H9 (cell line): Measurements from ENCODE around the gene PHLDA2. TPM values are rescaled to one million over a fixed set of nuclear protein-coding genes. Genes with fewer than 3 reads are reported as not detected.

ENCODE experiments used
- DNase-seq: peaks from one replicate; pipeline ENCODE4 v3.0.0-alpha.2; 2017
- H2AFZ ChIP-seq: one replicate; pipeline ENCODE4 v1.6.1; 2013; ENCODE audit warnings: mild to moderate bottlenecking, low read length, control low read depth, moderate library complexity
- H2AK5ac ChIP-seq: 2 replicates; pipeline ENCODE4 v1.6.1; 2013; ENCODE audit warnings: low read length, control low read depth, mixed read lengths; ENCODE audit not compliant: insufficient read length
- H2BK120ac ChIP-seq: one replicate; pipeline ENCODE4 v1.6.1; 2013; ENCODE audit warnings: low read depth, mild to moderate bottlenecking, low read length, control low read depth, inconsistent platforms; ENCODE audit not compliant: poor library complexity, severe bottlenecking
- H2BK12ac ChIP-seq: 2 replicates; pipeline ENCODE4 v1.6.1; 2013; ENCODE audit warnings: low read length, control low read depth, mixed read lengths, low read depth; ENCODE audit not compliant: insufficient read length
- H2BK15ac ChIP-seq: 2 replicates; pipeline ENCODE4 v1.6.1; 2013; ENCODE audit warnings: low read depth, low read length, control low read depth
- H2BK20ac ChIP-seq: one replicate; pipeline ENCODE4 v1.6.1; 2013; ENCODE audit warnings: low read depth, mild to moderate bottlenecking, low read length, control low read depth, inconsistent platforms; ENCODE audit not compliant: poor library complexity, severe bottlenecking
- H2BK5ac ChIP-seq: 2 replicates; pipeline ENCODE4 v1.6.1; 2013; ENCODE audit warnings: low read length, control low read depth, mixed read lengths; ENCODE audit not compliant: insufficient read length
- H3K14ac ChIP-seq: 2 replicates; pipeline ENCODE4 v1.6.1; 2013; ENCODE audit warnings: low read length, control low read depth; ENCODE audit not compliant: insufficient read depth
- H3K18ac ChIP-seq: 2 replicates; pipeline ENCODE4 v1.6.1; 2013; ENCODE audit warnings: low read depth, mild to moderate bottlenecking, mixed read lengths, low read length, control low read depth; ENCODE audit not compliant: insufficient read length
- H3K23ac ChIP-seq: 2 replicates; pipeline ENCODE4 v1.6.1; 2013; ENCODE audit warnings: low read length, control low read depth, mixed read lengths, low read depth; ENCODE audit not compliant: insufficient read length
- H3K23me2 ChIP-seq: 2 replicates; pipeline ENCODE4 v1.6.1; 2013; ENCODE audit warnings: low read depth, mild to moderate bottlenecking, mixed read lengths, low read length, control low read depth; ENCODE audit not compliant: insufficient read length, poor library complexity, severe bottlenecking
- H3K27ac ChIP-seq: 2 replicates; pipeline ENCODE4 v1.5.1; 2013; ENCODE audit warnings: low read length, control low read depth, mixed read lengths, low read depth; ENCODE audit not compliant: insufficient read length
- H3K27me3 ChIP-seq: 2 replicates; pipeline ENCODE4 v1.6.1; 2013; ENCODE audit warnings: low read length, control low read depth, inconsistent platforms; ENCODE audit not compliant: insufficient read depth
- H3K4ac ChIP-seq: 2 replicates; pipeline ENCODE4 v1.6.1; 2013; ENCODE audit warnings: low read depth, mild to moderate bottlenecking, control low read depth, inconsistent platforms, low read length, moderate library complexity
- H3K4me1 ChIP-seq: 2 replicates; pipeline ENCODE4 v1.6.1; 2013; ENCODE audit warnings: low read length, control low read depth, inconsistent platforms; ENCODE audit not compliant: insufficient read depth
- H3K4me2 ChIP-seq: 2 replicates; pipeline ENCODE4 v1.6.1; 2013; ENCODE audit warnings: low read length, control low read depth, mixed read lengths; ENCODE audit not compliant: insufficient read length, insufficient read depth
- H3K56ac ChIP-seq: 2 replicates; pipeline ENCODE4 v1.6.1; 2013; ENCODE audit warnings: low read depth, mild to moderate bottlenecking, mixed read lengths, low read length, control low read depth; ENCODE audit not compliant: insufficient read length
- H3K79me1 ChIP-seq: 2 replicates; pipeline ENCODE4 v1.6.1; 2013; ENCODE audit warnings: low read depth, mild to moderate bottlenecking, moderate library complexity, low read length, control low read depth, inconsistent platforms; ENCODE audit not compliant: insufficient read depth, poor library complexity, severe bottlenecking
- H3K79me2 ChIP-seq: 2 replicates; pipeline ENCODE4 v1.6.1; 2013; ENCODE audit warnings: low read length, control low read depth, inconsistent platforms; ENCODE audit not compliant: insufficient read depth
- H3K9ac ChIP-seq: 2 replicates; pipeline ENCODE4 v1.6.1; 2013; ENCODE audit warnings: low read length, control low read depth, mixed read lengths; ENCODE audit not compliant: insufficient read length; ENCODE audit errors: extremely low read depth
- H3K9me3 ChIP-seq: one replicate; pipeline ENCODE4 v1.6.1; 2013; ENCODE audit warnings: low read depth, low read length, inconsistent platforms; ENCODE audit not compliant: control insufficient read depth
- H3T11ph ChIP-seq: one replicate; pipeline ENCODE4 v1.6.1; 2013; ENCODE audit warnings: mild to moderate bottlenecking, low read length, control low read depth, inconsistent platforms
- H4K20me1 ChIP-seq: one replicate; pipeline ENCODE4 v1.6.1; 2013; ENCODE audit not compliant: control insufficient read depth, insufficient read length, insufficient read depth
- H4K5ac ChIP-seq: 2 replicates; pipeline ENCODE4 v1.6.1; 2013; ENCODE audit warnings: low read depth, mild to moderate bottlenecking, mixed read lengths, low read length, control low read depth; ENCODE audit not compliant: insufficient read length
- H4K8ac ChIP-seq: replicated peaks from 2 replicates; pipeline ENCODE4 v1.6.1; 2013; ENCODE audit warnings: low read length, control low read depth, mixed read lengths, low read depth; ENCODE audit not compliant: insufficient read length
- H4K91ac ChIP-seq: 2 replicates; pipeline ENCODE4 v1.6.1; 2013; ENCODE audit warnings: low read depth, mild to moderate bottlenecking, moderate library complexity, mixed read lengths, low read length, control low read depth; ENCODE audit not compliant: insufficient read length
- H3K27ac Mint-ChIP-seq, 3 experiments: 2 replicates in 2 of 3; 3 replicates in 1 of 3; pipeline ENCODE4 v1.8.0; 2020 to 2021; ENCODE audit warnings: mixed read lengths in 3 of 3, mild to moderate bottlenecking in 1 of 3, moderate library complexity in 1 of 3
- H3K27me3 Mint-ChIP-seq: 2 replicates; pipeline ENCODE4 v1.8.0; 2021; ENCODE audit warnings: low read depth, mild to moderate bottlenecking, moderate library complexity, mixed read lengths
- H3K36me3 Mint-ChIP-seq, 3 experiments: 2 replicates in 2 of 3; 3 replicates in 1 of 3; pipeline ENCODE4 v1.8.0; 2020 to 2021; ENCODE audit warnings: low read depth in 3 of 3, mixed read lengths in 3 of 3; ENCODE audit not compliant: insufficient read depth in 1 of 3
- H3K4me1 Mint-ChIP-seq, 2 experiments: 2 replicates each; pipeline ENCODE4 v1.8.0; 2020; ENCODE audit warnings: mixed read lengths in 2 of 2
- H3K4me3 Mint-ChIP-seq, 2 experiments: 2 replicates in 1 of 2; 3 replicates in 1 of 2; pipeline ENCODE4 v1.8.0; 2020 to 2021; ENCODE audit warnings: mild to moderate bottlenecking in 2 of 2, mixed read lengths in 2 of 2, moderate library complexity in 1 of 2
- H3K9me3 Mint-ChIP-seq, 2 experiments: 2 replicates in 1 of 2; 3 replicates in 1 of 2; pipeline ENCODE4 v1.8.0; 2020; ENCODE audit warnings: mild to moderate bottlenecking in 2 of 2, mixed read lengths in 2 of 2, moderate library complexity in 1 of 2
- CTCF ChIP-seq: fragments of 200-600 bp; sonication (generic); conservative IDR thresholded peaks from 3 replicates; pipeline ENCODE4 v1.8.0; 2021; ENCODE audit warnings: antibody characterized with exemption, mild to moderate bottlenecking
- WGBS: extraction: QIAGEN DNeasy Blood & Tissue Kit; methylation state at CpG from one replicate; pipeline ENCODE4 v1.1.7; 2013; ENCODE audit warnings: missing lambda C conversion rate, low lambda C conversion rate, mixed read lengths; ENCODE audit not compliant: insufficient read length; ENCODE audit errors: extremely low coverage; 5-methylcytosine and 5-hydroxymethylcytosine counted together
- total RNA-seq: library from RNA; stranded (reverse); gene quantifications from 2 replicates; pipeline ENCODE4 v1.2.1, GENCODE V29; 2021

The PHLDA2 gene
- total RNA-seq, 1 experiment from 2014 or later = 42.8 TPM

DNA sequence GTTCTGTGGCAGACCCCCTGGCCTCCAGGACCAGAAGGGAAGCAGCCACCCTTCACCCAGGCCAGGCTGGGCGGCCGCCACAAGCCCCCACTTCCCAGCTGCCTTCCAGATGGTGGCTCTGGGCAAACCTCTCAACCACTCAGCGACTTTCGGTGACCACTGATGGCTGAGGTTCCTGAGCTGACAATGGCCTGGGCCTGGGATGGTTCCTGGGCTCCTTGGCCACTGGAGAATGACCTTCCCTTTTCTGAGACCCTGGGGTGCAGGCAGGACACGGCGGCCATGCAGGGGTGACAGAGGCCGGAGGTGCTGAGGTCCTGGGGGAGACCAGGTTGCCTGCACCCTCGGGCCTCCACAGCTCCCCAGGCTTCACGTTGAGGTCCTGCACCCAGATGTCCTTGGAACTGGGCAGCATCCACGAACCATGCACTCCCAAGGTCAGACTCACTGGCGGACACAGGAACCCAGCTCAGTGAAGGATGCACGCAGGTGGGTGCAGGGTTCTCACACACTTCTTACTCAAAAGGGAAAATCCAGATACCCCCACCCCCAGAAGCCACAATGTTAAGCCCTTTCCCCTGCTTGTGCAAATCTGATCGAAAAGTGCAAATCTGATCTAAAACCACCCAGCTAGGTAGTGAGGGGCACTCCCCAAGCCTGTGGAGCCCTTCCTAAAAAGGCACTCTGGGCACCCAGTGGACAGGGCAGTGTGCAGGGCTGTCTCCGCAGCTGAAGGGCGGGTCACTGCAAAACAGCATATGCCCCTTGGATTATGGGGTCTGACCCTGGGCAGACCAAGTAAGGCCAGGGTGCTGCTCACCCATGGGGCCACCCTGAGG lies 13.9 kb upstream of the PHLDA2 start:
- no peak overlapping the region for H3K23ac ChIP-seq
- H3K23me2 ChIP-seq = no peaks in the 10 kb centered on the region
- H2AFZ ChIP-seq = no peak overlapping the region
- H4K8ac ChIP-seq = no peak overlapping the region
- H3K4me1 ChIP-seq = peaks cover 5% of the 10 kb centered on the region; the same call in 1 of the 2 replicates
- no peaks in the 10 kb centered on the region for H4K20me1 ChIP-seq
- no peaks in the 10 kb centered on the region for H3K79me2 ChIP-seq
- no peak overlapping the region; the same call in 1 of the 2 replicates for H3K14ac ChIP-seq
- no CpG with 5 or more reads among the region's 15 CpGs for WGBS
- no peak overlapping the region for H4K91ac ChIP-seq
- H3K4ac ChIP-seq = no peak overlapping the region
- no peak overlapping the region for H2AK5ac ChIP-seq
- no peak overlapping the region for H3K27ac ChIP-seq
- no peak overlapping the region for H4K5ac ChIP-seq
- H2BK20ac ChIP-seq = no peak overlapping the region
- H3K4me1 Mint-ChIP-seq = peaks cover 32 to 35% of the 10 kb centered on the region in 2 experiments
- no peak overlapping the region for H2BK12ac ChIP-seq
- no peaks in the 10 kb centered on the region for H3K79me1 ChIP-seq
- no peak overlapping the region for H3T11ph ChIP-seq
- DNase-seq = no peak
- TF ChIP-seq CTCF = no peak
- no peak overlapping the region for H2BK15ac ChIP-seq
- no peak overlapping the region for H3K27ac Mint-ChIP-seq
- H3K27me3 Mint-ChIP-seq = peaks cover 8% of the 10 kb centered on the region
- peaks cover 18 to 19% of the 10 kb centered on the region in 2 experiments for H3K9me3 Mint-ChIP-seq
- peaks cover 8% of the 10 kb centered on the region for H3K9me3 ChIP-seq
- H3K56ac ChIP-seq = no peak overlapping the region
- peaks cover 37 to 56% (median 53%) of the 10 kb centered on the region in 3 experiments for H3K36me3 Mint-ChIP-seq
- no peak overlapping the region for H2BK120ac ChIP-seq
- H3K18ac ChIP-seq = no peak overlapping the region
- H3K4me3 Mint-ChIP-seq = no peak overlapping the region
- H3K4me2 ChIP-seq = no peak overlapping the region
- no peaks in the 10 kb centered on the region for H3K27me3 ChIP-seq
- no peak overlapping the region for H3K9ac ChIP-seq
- no peak overlapping the region for H2BK5ac ChIP-seq
